NT2/D1 (cell line): ENCODE measurements around the gene CHEK1.

ENCODE experiments used
- DNase-seq: peaks from one replicate; pipeline ENCODE4 v3.0.0-alpha.2; 2011; ENCODE audit warnings: low read depth, low spot score
- H3K27me3 ChIP-seq: 2 replicates; pipeline ENCODE4 v1.6.0; 2011; ENCODE audit warnings: mild to moderate bottlenecking; ENCODE audit not compliant: insufficient read length, insufficient read depth
- H3K36me3 ChIP-seq: 2 replicates; pipeline ENCODE4 v1.6.1; 2011; ENCODE audit warnings: mild to moderate bottlenecking, low read length, mixed read lengths; ENCODE audit not compliant: insufficient read depth, insufficient read length
- H3K4me1 ChIP-seq: 2 replicates; pipeline ENCODE4 v1.5.1; 2011; ENCODE audit not compliant: insufficient read depth, insufficient read length
- H3K4me3 ChIP-seq: 2 replicates; pipeline ENCODE4 v1.5.1; 2011; ENCODE audit warnings: low read depth; ENCODE audit not compliant: insufficient read length
- H3K9ac ChIP-seq: 2 replicates; pipeline ENCODE4 v1.6.0; 2011; ENCODE audit warnings: low read depth; ENCODE audit not compliant: insufficient read length
- H3K9me3 ChIP-seq: 2 replicates; pipeline ENCODE4 v1.5.1; 2011; ENCODE audit warnings: mild to moderate bottlenecking, low read length; ENCODE audit not compliant: insufficient read depth
- SUZ12 ChIP-seq: IDR thresholded peaks from 2 replicates; pipeline ENCODE4 v1.6.1; 2011; ENCODE audit not compliant: insufficient read length, insufficient read depth; ENCODE audit errors: extremely low read depth
- YY1 ChIP-seq: IDR thresholded peaks from 2 replicates; pipeline ENCODE4 v1.6.1; 2011; ENCODE audit not compliant: insufficient read length, insufficient read depth
- ZNF274 ChIP-seq: IDR thresholded peaks from 2 replicates; pipeline ENCODE4 v1.6.1; 2011; ENCODE audit warnings: mild to moderate bottlenecking, low read depth, low read length

CHEK1 gene

DNA sequence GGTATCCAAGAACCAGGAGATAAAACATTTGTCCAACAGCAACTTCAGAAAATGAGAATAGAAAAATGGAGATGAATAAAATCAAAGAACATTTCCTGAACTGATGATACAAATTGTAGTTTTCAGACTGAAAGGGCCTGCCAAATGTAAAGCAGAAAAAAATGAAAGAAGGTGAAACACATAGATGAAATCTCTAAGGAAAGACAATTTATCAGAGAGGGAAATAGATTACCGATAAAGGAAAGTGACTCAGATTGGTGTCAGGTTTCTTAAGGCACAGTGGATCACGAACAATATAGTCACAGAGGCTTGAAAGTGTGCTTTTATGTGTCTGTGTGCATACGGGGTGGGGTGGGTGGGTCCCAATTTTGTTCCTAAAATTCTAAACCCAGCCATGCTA, 36.5 kb upstream of the CHEK1 start:
- H3K27me3 ChIP-seq, result no peaks in the 10 kb centered on the region
- no peaks in the 10 kb centered on the region for H3K9me3 ChIP-seq
- H3K36me3 ChIP-seq, result peaks cover 10% of the 10 kb centered on the region
- no peak for DNase-seq
- TF ChIP-seq YY1 (no peak), ZNF274 (no peak), SUZ12 (no peak)
- H3K4me1 ChIP-seq, result no peaks in the 10 kb centered on the region
- no peak overlapping the region for H3K9ac ChIP-seq
- no peak overlapping the region for H3K4me3 ChIP-seq

DNA sequence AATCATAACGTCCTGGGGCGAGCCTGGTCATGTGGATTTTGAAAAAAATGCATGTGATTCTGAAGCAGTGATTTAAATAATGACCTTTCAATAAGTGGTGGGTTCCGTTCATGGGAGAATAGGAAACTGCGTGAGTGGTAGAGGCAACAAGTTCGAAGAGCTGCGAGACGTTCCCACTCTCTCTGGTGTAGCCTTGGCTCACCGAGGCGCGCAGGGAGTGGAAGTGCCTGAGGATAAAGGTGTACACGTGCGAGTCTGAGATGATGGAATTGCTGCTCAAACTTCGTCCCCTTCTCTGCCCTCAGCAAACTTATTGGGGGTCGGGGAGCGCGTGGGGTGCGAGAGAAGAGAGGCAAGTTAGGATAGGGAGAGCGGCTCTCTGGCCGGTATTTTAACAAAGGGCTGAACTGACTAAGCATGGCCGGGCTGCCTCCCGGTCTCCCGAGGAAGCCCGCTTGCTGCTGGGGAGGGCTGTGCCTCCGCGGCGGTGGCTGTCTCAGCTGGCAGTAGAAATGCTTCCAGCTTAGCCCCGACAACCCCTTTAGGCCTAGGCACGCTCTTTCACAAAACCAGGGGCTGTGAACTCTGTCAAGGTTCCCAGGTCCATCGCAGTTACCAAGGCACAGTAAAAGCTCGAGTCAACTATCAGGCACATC, 33.2 kb upstream of the CHEK1 start:
- H3K4me3 ChIP-seq, result peak overlapping the region; percentile 84
- H3K36me3 ChIP-seq, result peaks cover 11% of the 10 kb centered on the region
- DNase-seq, result peak; percentile 18
- peak overlapping the region; percentile 95 for H3K9ac ChIP-seq
- TF ChIP-seq SUZ12, result no peak
- TF ChIP-seq YY1, result no peak
- no peak for TF ChIP-seq ZNF274
- H3K4me1 ChIP-seq, result no peaks in the 10 kb centered on the region
- no peaks in the 10 kb centered on the region for H3K9me3 ChIP-seq
- no peaks in the 10 kb centered on the region for H3K27me3 ChIP-seq

DNA sequence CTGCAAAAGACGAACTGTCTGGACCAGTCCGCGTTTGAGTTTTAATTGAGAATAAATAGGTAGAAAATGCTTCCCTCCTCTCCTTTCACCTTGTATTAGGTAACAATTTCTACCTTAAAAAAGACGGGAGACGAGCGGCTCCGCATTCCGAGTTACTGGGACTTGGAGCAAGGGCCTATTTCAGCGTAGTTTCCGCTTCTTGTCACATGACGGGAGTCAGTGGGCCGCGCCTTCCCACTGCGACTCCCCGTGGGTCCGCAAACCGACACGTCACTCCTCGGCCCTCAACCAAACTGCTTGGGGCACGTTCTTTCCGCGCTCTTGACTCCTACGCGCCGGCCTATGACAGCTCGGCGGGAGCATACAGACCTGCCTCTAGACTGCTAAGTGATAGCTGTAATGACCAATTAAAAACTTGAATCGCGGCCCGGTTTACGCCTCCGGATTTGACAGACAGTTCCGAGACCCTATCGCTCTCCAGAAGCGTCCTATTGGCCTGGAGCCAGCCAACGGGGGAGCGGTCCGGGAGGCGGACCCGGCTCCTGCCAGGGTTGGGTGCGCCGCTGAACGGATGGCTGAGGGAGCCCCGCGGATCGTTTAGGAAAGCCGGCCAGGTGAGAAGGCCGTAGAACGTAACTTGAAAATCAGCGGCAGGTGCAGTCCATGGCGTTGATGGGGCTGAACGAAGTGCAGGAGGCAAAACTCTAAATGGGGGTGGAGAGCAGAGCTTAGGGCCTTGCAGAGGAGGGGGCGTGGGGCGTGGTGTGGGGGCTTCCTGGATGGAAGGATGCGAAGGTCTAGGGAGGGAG, 32.5 kb upstream of the CHEK1 start, which contains the start of gene STT3A:
Gene STT3A (plus strand): TSS at position 548 of the 809 bp plus-strand sequence. CDS start 3,064 bp downstream, outside the sequence.
- H3K4me1 ChIP-seq, result no peaks in the 10 kb centered on the region
- no peak for TF ChIP-seq ZNF274
- no peak for TF ChIP-seq SUZ12
- TF ChIP-seq YY1, result no peak
- H3K27me3 ChIP-seq, result no peaks in the 10 kb centered on the region
- no peaks in the 10 kb centered on the region for H3K9me3 ChIP-seq
- H3K4me3 ChIP-seq, result peak within 1 kb of the TSS; percentile 94
- peaks cover 18% of the 10 kb centered on the region for H3K36me3 ChIP-seq
- H3K9ac ChIP-seq, result peak within 1 kb of the TSS; percentile 95
- DNase-seq, result peak; percentile 97

DNA sequence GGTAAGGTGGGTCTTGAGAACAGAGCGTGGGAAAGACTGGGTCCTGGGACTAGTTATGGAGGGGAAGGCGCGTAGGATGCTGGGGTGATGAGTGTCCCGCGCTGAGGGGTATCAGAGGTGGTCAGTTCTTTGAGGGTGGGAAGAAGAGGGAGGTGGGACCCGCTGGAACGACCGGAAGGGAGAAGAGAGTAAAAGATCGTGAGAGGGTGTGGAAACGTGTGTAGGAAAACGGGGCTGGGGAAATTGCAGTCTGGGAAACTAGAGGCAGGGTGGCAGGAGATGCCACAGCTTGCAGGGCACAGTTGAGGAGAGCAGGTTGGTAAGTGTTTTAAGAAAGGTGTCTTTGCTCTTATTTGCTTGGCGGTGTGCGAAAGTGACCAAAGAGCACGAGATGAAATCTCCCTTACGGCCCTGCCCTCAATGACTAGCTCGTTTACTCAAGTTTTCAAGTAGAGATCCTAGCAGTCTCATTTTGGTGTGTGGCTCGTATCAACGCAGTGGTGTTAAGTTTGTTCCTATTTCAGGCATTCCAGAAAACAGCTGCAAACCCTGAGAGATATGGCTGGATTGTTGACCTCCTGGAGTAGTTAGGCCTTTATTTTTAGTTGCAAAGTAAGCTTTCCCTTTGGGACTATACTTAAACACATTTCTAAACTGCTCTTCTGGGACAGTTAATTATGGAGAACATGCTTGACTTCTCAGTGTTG, 31.7 kb upstream of the CHEK1 start:
- no peaks in the 10 kb centered on the region for H3K27me3 ChIP-seq
- no peaks in the 10 kb centered on the region for H3K9me3 ChIP-seq
- H3K36me3 ChIP-seq, result peaks cover 20% of the 10 kb centered on the region
- H3K4me1 ChIP-seq, result no peaks in the 10 kb centered on the region
- no peak for DNase-seq
- TF ChIP-seq YY1, result no peak
- no peak for TF ChIP-seq ZNF274
- TF ChIP-seq SUZ12, result no peak
- peak overlapping the region; percentile 91 for H3K9ac ChIP-seq
- peak overlapping the region; percentile 94 for H3K4me3 ChIP-seq

DNA sequence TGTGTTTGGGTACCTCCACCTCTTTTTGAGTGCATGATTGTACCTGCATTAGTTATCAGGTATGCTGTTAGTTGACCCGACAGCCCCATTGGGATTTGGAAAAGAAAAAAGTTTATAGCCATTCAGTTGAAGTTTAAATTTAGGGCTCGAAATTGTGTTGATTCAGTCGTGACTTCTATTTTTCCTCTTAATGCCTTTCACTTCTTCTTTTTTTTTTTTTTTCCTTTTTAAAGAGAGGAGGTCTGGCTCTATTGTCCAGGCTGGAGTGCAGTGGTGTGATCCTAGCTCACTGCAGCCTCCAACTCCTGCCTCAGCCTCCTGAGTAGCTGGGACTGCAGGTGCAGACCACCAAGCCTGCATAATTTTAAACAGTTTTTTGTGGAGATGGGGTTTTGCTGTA, 30.0 kb upstream of the CHEK1 start:
- no peaks in the 10 kb centered on the region for H3K27me3 ChIP-seq
- DNase-seq, result no peak
- no peak for TF ChIP-seq YY1
- no peak for TF ChIP-seq SUZ12
- no peak for TF ChIP-seq ZNF274
- no peaks in the 10 kb centered on the region for H3K4me1 ChIP-seq
- peaks cover 32% of the 10 kb centered on the region for H3K36me3 ChIP-seq
- H3K4me3 ChIP-seq, result no peak overlapping the region
- no peaks in the 10 kb centered on the region for H3K9me3 ChIP-seq
- H3K9ac ChIP-seq, result no peak overlapping the region

DNA sequence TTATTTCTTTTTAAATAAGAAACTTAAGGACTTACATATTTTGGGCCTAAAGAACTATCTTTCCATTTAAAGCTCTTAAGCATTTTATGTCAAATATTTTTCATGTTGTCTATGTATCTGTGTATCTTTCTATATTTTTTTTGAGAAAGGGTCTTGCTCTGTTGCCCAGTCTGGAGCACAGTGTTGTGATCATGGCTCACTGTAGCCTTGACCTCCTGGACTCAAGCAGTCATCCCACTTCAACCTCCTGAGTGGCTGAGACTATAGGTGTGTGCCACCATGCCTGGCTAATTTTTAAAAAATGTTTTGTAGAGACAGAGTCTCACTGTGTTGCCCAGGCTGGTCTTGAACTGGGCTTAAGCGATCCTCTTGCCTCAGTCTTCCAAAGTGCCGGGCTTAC, 24.3 kb upstream of the CHEK1 start:
- Histone ChIP-seq H3K4me1 (no peaks in the 10 kb centered on the region), H3K9me3 (no peaks in the 10 kb centered on the region), H3K36me3 (peaks cover 82% of the 10 kb centered on the region), H3K9ac (no peak overlapping the region), H3K4me3 (no peak overlapping the region), H3K27me3 (no peaks in the 10 kb centered on the region)
- no peak for TF ChIP-seq SUZ12
- TF ChIP-seq YY1, result no peak
- no peak for TF ChIP-seq ZNF274
- DNase-seq, result no peak

DNA sequence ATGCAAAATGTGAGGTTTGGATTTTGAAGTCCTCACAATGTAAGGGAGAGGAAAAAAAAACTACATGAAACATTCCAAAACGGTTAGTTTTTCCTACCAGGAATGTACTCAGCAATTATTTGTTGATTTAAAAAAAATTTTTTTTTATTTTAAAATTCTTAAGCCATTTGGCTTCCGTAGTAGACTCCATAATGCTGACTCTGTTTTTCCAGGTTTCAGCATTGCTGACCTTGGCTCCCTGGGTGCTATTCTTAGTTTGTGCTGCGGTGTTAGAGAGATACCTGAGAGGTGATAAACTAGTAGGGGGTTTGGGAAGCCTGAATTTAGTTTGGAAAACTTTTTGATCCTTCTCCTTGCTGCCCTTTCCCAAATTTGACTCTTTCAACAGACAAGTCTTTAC, 21.8 kb upstream of the CHEK1 start:
- DNase-seq, result no peak
- Histone ChIP-seq H3K4me3 (no peak overlapping the region), H3K9ac (no peak overlapping the region), H3K4me1 (no peaks in the 10 kb centered on the region), H3K36me3 (peaks cover 91% of the 10 kb centered on the region), H3K27me3 (no peaks in the 10 kb centered on the region), H3K9me3 (no peaks in the 10 kb centered on the region)
- TF ChIP-seq SUZ12 (no peak), YY1 (no peak)
